Spinal cord (tissue), 10 donors: ENCODE results near the gene SSC4D. TPM values are rescaled to one million over a fixed set of nuclear protein-coding genes. Genes with fewer than 3 reads are reported as not detected.
"Not testable (repeated sequence)": the region's sequence is repeated elsewhere in the genome, so short reads cannot be mapped to it uniquely, and the experiment has no call there.

Experiments
- DNase-seq, 6 donors: peaks; one replicate each; pipeline versions ENCODE4 v3.0.0 to v3.0.0-alpha.2; 2013 to 2015; ENCODE audit warnings: low spot score in 6 of 6, low read depth in 4 of 6
- H3K27ac ChIP-seq: one replicate; pipeline ENCODE4 v1.5.1; 2013; ENCODE audit warnings: low read depth, low read length, control low read depth
- H3K27me3 ChIP-seq: one replicate; pipeline ENCODE4 v1.6.1; 2013; ENCODE audit warnings: low read length; ENCODE audit not compliant: control insufficient read depth, insufficient read depth
- H3K36me3 ChIP-seq: one replicate; pipeline ENCODE4 v1.6.1; 2013; ENCODE audit warnings: low read length; ENCODE audit not compliant: control insufficient read depth, insufficient read depth
- H3K4me1 ChIP-seq: one replicate; pipeline ENCODE4 v1.6.1; 2013; ENCODE audit warnings: low read length; ENCODE audit not compliant: control insufficient read depth, insufficient read depth
- H3K4me3 ChIP-seq: one replicate; pipeline ENCODE4 v1.5.1; 2013; ENCODE audit warnings: low read depth, low read length, control low read depth
- H3K9me3 ChIP-seq: one replicate; pipeline ENCODE4 v1.6.1; 2013; ENCODE audit warnings: low read length; ENCODE audit not compliant: control insufficient read depth, insufficient read depth
- WGBS: methylation state at CpG from one replicate; pipeline ENCODE4 v1.1.5; 2013; ENCODE audit warnings: missing lambda C conversion rate; ENCODE audit not compliant: insufficient coverage; 5-methylcytosine and 5-hydroxymethylcytosine counted together
- polyA plus RNA-seq, 2 donors: library from polyadenylated mRNA; unstranded; fragments of 120-200 nt; gene quantifications; one replicate each; pipeline ENCODE4 v1.2.1, GENCODE V29; 2013; ENCODE audit not compliant: insufficient read length in 2 of 2
- total RNA-seq, 2 donors: library from RNA; depleted of rRNA in 1 of 2; stranded (reverse); fragments of 120-200 nt in 1 of 2; fragments of >200 nt in 1 of 2; gene quantifications; one replicate each; pipeline versions ENCODE4 v1.2.3 to v1.2.4, GENCODE V29; 2013 to 2014
- donor health status: healthy.

The SSC4D gene
- total and polyA plus RNA-seq, 4 donors, result 1.9 to 4.3 (median 3.1) TPM

DNA sequence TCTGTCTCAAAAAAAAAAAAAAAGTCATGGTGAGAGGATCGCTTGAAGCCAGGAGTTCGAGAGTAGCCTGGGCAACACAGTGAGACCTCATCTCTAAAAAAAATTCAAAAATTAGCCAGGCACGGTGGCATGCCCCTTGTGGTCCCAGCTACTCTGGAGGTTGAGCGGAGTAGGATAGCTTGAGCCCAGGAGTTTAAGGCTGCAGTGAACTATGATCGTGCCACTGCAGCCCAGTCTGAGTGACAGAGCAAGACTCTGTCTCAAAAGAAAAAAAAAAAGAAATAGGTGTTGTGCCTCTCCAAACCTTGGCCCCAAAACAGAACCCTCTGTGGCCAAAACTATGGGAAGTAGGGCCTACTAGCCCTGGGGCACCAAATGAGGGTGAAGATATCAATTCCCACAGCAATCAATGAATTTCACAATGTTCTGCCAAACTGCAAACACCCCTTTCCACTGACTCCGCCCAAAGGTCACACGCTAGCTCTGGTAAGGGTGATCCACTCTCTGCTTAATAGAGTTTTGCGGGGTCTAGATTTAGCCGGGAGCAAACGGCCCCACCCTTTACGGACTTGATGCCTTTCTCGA lies 16.9 kb downstream of the SSC4D start:
- H3K4me1 ChIP-seq, result peaks cover 36% of the 10 kb centered on the region
- H3K4me3 ChIP-seq, result peak overlapping the region; percentile 51
- H3K27me3 ChIP-seq, result no peaks in the 10 kb centered on the region
- peaks cover 4% of the 10 kb centered on the region for H3K36me3 ChIP-seq
- no peak for DNase-seq
- WGBS, result 19% methylated on average over 8 of the region's 12 CpGs
- peak overlapping the region; percentile 59 for H3K27ac ChIP-seq
- H3K9me3 ChIP-seq, result no peaks in the 10 kb centered on the region

DNA sequence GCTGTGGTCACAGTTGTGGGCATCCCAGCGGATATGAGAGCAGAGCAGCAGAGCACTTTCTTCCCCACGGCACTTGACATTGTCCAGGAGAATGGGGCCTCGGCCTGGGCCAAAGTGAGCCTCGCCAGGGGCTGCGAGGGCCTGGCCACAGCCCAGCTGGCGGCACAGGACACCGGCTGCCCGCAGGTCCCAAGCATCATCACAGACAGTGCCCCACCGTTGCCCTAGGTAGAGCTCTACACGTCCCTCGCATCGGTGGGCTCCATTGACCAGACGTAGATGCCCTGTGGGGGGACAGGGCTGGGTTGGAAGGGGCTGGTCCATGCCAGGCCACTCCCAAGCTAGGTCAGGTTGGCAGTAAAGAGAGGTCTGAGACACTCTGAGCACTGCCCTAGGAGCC lies 19.4 kb downstream of the SSC4D start:
- Histone ChIP-seq H3K9me3 (no peaks in the 10 kb centered on the region), H3K4me3 (no peak overlapping the region), H3K27ac (no peak overlapping the region), H3K4me1 (peaks cover 25% of the 10 kb centered on the region), H3K36me3 (peaks cover 4% of the 10 kb centered on the region), H3K27me3 (no peaks in the 10 kb centered on the region)
- DNase-seq, result no peak
- 91% methylated on average over 13 of the region's 13 CpGs for WGBS

DNA sequence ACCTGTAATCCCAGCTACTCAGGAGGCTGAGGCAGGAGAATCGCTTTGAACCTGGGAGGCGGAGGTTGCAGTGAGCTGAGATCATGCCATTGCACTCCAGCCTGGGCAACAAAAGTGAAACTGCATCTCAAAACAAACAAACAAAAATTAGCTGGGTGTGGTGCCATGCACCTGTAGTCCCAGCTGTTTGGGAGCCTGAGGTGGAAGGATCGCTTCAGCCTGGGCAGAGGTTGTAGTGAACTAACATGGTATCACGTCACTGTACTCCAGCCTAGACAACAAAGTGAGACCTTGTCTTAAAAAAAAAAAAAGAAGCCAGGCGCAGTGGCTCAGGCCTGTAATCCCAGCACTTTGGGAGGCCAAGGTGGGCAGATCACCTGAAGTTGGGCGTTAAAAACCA lies 21.7 kb downstream of the SSC4D start:
- not testable (repeated sequence) for H3K27ac ChIP-seq, H3K4me3 ChIP-seq, H3K36me3 ChIP-seq, DNase-seq, H3K27me3 ChIP-seq, H3K9me3 ChIP-seq
- peaks cover 15% of the 10 kb centered on the region for H3K4me1 ChIP-seq
- WGBS, result 95% methylated on average over 6 of the region's 6 CpGs

DNA sequence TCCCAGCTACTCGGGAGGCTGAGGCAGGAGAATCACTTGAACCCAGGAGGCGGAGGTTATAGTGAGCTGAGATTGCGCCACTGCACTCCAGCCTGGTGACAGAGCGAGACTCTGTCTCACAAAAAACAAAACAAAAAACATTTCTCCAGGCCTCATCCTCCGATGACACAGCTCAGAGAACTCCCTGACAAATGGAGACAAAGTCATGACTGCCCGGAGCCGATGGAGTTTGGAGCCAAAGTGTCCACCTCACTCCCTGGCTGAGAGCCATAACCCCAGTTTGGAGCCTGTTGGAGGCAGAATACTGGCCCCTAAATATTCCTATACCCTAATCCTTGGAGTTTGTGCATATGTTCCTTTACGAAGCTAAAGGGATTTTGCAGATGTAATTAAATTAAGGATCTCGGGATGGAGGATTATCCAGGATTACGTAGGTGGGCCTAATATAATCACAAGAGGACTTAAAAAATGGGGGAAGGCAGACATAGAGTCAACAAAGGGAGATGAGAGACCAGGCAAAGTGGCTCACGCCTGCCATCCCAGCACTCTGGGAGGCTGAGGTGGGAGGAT lies 22.7 kb downstream of the SSC4D start:
- Histone ChIP-seq H3K27ac (no peak overlapping the region), H3K27me3 (no peaks in the 10 kb centered on the region), H3K4me3 (no peak overlapping the region), H3K4me1 (peaks cover 11% of the 10 kb centered on the region), H3K9me3 (no peaks in the 10 kb centered on the region), H3K36me3 (peaks cover 4% of the 10 kb centered on the region)
- 88% methylated on average over 8 of the region's 11 CpGs for WGBS
- no peak for DNase-seq

DNA sequence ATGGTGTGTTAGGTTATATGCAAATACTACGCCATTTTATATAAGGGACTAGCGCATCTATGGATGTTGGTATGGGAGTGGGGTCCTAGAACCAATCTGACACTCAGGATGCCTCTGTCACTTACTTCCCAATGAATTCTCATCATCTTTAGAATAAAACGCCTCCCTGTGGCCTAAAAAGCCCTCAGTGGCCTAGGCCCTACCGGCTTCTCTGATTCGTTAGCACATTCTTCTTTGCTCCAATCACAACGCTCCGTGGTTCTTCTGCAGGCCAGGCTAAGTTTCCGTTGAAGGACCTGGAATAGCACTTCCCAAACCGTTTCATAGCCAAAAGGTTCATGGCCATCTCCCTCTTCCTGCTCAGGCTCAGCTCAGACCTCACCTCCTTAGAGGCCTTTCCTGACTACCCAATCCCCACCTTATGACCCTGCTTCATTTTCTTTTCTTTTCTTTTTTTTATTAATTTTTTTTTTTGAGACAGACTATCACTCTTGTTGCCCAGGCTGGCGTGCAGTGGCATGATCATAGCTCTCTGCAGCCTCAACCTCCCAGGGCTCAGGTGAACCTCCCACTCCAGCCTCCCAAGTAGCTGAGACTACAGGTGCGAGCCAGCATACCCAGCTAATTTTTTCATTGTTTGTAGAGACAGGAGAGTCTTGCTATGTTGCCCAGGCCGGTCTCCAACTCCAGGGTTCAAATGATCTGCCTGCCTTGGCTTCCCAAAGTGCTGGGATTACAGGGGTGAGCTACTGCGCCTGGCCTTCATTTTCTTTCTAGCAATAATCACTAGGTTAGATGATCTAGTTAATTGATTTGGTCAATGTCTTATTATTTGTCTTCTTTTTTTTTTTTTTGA lies 26.2 kb downstream of the SSC4D start:
- H3K9me3 ChIP-seq, result no peaks in the 10 kb centered on the region
- no peak overlapping the region for H3K27ac ChIP-seq
- DNase-seq, result no peak
- WGBS, result 51% methylated on average over 9 of the region's 13 CpGs
- H3K27me3 ChIP-seq, result no peaks in the 10 kb centered on the region
- H3K36me3 ChIP-seq, result no peaks in the 10 kb centered on the region
- H3K4me3 ChIP-seq, result no peak overlapping the region
- H3K4me1 ChIP-seq, result peaks cover 18% of the 10 kb centered on the region

DNA sequence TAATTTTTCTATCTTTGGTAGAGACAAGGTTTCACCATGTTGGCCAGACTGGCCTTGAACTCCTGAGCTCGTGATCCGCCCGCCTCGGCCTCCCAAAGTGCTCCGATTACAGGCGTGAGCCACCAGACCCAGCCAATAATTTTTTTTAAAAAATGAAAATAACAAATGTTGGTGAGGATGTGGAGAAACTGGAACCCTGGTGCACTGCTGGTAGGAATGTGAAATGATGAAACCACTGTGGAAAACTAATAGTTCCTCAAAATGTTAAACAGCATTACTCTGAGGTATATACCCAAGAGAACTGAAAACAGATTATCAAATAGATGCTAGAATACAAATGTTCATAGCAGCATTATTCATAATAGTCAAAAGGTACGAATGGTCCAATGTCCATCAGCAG lies 27.7 kb downstream of the SSC4D start:
- Histone ChIP-seq H3K27me3 (no peaks in the 10 kb centered on the region), H3K27ac (no peak overlapping the region), H3K4me3 (no peak overlapping the region), H3K9me3 (no peaks in the 10 kb centered on the region), H3K4me1 (peaks cover 18% of the 10 kb centered on the region), H3K36me3 (no peaks in the 10 kb centered on the region)
- no peak for DNase-seq
- no CpG with 5 or more reads among the region's 7 CpGs for WGBS

DNA sequence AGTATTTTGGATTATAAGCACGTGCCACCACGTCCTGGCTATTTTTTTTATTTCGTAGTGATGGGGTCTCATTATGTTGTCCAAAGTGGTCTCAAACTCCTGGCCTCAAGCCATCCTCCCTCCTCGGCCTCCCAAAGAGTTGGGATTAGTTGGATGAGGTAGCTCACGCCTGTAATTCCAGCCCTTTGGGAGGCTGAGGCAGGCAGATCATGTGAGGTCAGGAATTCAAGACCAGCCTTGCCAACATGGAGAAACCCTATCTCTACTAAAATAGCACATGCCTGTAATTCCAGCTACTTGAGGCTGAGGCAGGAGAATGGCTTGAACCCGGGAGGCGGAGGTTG lies 28.9 kb downstream of the SSC4D start:
- WGBS, result 88% methylated on average over 2 of the region's 7 CpGs
- H3K4me3 ChIP-seq, result no peak overlapping the region
- H3K27ac ChIP-seq, result peak overlapping the region; percentile 90

DNA sequence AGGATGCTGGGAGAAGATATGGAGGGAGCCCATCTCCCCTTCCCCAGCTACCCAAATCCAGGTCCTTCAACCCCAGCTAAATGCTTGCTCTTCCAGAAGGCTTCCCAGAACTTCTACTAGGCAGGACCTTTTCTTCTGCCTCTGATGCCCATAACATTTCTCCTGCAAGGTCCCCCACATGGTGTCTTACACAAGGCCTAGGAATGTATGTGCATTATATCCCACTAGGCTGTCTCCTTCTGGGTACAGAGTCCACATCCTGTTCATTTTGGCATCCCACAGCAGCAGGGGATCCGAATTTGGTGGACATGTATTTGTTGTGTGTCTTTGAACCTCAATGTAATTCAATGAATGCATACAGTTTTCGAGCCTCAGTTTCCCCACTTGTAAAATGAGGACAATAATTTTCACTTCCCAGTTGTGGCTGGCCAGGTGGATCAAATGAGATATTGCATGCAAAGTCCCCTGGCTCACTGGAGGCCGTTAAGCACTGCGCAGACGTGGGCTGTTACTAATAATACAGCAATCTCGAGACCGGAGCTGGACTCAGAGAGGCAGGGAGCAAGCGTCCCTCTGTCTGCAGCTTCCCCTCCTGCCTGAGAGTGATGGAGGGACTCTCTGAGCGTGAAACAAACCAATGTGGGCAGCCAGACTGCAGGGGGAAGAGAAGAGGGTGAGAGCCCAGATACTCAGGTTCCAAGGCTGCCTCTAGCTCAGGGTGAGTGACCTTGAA lies 32.1 kb downstream of the SSC4D start:
- H3K36me3 ChIP-seq, result no peaks in the 10 kb centered on the region
- 58% methylated on average over 4 of the region's 9 CpGs for WGBS
- peaks cover 18% of the 10 kb centered on the region for H3K4me1 ChIP-seq
- H3K4me3 ChIP-seq, result no peak overlapping the region
- H3K9me3 ChIP-seq, result no peaks in the 10 kb centered on the region
- peak in 1 of 6 donors; percentile 49 for DNase-seq
- H3K27me3 ChIP-seq, result no peaks in the 10 kb centered on the region
- H3K27ac ChIP-seq, result no peak overlapping the region

More for the DNA sequence above, 28.9 kb downstream of the SSC4D start:
- Histone ChIP-seq H3K36me3 (no peaks in the 10 kb centered on the region), H3K9me3 (no peaks in the 10 kb centered on the region), H3K27me3 (no peaks in the 10 kb centered on the region), H3K4me1 (peaks cover 18% of the 10 kb centered on the region)
- DNase-seq, result no peak

DNA sequence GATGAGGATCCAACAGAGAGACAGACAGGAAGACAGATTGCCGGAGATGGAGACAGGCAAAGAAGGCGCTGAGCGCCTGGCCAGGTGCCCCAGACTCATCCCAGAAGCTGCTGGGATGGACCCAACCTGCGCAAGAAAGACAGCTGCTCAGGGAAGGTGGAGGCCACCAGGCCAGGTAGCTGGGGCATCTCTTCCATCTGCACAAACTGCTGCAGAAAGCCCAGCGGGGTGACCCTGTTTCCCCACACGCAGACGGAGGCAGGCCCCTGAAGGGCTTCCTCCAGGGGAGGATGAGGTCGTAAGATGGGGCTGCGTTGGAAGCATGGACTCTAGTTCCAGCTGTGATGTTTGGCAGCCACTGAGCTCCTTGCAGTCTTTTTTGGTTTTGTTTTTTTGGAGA lies 34.2 kb downstream of the SSC4D start:
- peaks cover 12% of the 10 kb centered on the region for H3K4me1 ChIP-seq
- no peak overlapping the region for H3K4me3 ChIP-seq
- no peak overlapping the region for H3K27ac ChIP-seq
- no peaks in the 10 kb centered on the region for H3K9me3 ChIP-seq
- no peak for DNase-seq
- no peaks in the 10 kb centered on the region for H3K27me3 ChIP-seq
- no peaks in the 10 kb centered on the region for H3K36me3 ChIP-seq
- WGBS, result 77% methylated on average over 9 of the region's 9 CpGs
